IPS-11a (cell line): ENCODE measurements around the gene CGREF1.

ENCODE experiments used
- H3K4me3 ChIP-seq: one replicate; pipeline ENCODE4 v1.5.1; 2013; ENCODE audit warnings: low read depth, low read length, control low read depth

CGREF1 gene

DNA sequence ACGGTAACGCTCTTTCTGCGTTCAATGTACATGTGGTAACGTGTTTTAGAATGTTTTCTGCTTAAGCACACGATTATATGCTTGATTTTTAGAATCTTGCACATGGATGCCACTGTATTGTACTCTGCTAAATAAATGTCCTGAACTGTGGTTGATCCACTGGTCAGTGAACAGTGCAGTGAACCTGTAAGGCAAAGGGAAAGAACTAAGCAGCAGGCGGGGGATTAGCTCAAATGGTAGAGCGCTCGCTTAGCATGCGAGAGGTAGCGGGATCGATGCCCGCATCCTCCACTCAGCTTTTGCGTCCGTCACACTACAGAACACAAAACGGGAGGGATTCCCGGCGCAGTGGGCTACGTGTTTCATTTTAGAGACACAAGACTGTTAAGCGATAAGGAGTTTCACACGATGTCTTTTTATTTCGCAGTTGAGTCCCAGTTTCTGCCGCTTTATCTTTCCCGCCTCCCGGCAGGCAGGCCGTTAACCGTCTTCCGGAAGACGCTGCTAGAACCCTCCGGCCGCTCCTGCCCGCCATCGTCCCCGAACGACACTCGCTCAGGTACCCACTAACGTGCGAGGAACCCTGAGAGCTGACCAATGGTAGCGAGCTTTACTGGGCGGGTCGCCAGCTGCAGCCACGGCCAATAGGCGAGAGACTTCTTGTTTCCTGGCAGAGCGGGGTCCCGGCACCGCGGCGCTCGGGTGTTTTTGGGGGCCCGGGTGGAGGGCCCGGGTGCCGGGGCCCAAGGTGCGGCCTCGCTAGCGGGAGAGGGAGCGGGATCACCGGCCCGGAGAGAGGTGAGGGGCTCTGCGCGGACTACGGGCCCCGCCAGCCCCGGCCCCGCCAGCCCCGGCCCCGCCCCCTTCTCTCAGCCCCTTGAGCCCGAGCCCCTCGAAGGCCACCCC is 67.7 kb downstream of the CGREF1 start, which contains the start of gene AGBL5:
Gene AGBL5, plus strand, starts transcription at position 673 of the 906 bp plus-strand sequence. CDS start 1,291 bp downstream, outside the sequence.
- H3K4me3 ChIP-seq: peak within 1 kb of the TSS; percentile 72
